ENCODE results near the gene ZNF57. TPM values are rescaled to one million over a fixed set of nuclear protein-coding genes. Genes with fewer than 3 reads are reported as not detected.

ZNF57 gene
- total and polyA plus RNA-seq, 2 of the 13 experiments (the other 11 are each of a cell fraction or from before 2014, with no cell fraction given) = 6.6 to 17.5 TPM

DNA sequence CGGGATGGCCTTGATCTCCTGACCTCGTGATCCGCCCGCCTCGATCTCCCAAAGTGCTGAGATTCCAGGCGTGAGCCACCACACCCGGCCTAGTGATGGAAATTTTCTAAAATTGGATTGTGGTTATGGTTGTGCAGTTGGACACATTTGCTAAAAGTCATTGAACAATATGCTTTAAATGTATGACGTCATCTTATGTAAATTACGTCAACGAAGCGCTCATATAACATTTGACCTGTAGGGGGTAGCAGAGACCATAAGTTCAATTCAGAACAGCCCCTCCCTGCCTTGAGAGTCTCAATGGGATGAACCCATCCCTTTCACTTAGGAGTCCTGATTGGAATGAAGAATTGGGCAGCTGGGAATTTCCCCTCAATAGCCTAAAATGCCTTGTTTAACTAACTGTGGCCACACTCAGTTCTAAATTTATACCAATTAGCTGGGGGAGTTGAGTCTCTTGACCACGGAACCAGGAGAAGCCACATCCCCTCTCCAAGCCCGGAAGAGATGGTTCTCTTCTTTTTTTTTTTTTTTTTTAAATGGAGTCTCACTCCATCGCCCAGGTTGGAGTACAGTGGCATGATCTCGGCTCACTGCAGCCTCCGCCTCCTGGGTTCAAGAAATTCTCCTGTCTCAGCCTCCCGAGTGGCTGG, 61.4 kb downstream of the ZNF57 start:
- 0 out of 6 replicates have a peak overlapping the region, but pooled peaks of 1 of the 3 experiments have one; percentile 10 for H3K4me3 ChIP-seq (replicated peaks in 1 of 3; ENCODE audit: insufficient read depth in 1 of 3, low read depth in 2 of 3, low read length in 3 of 3)
- ATAC-seq (peak; percentile 63), DNase-seq (ENCODE audit: low spot score) (peak; percentile 70), FAIRE-seq (peak; percentile 78)
- CTCF ChIA-PET (ENCODE audit: low intra/inter-chr PET ratio, low total read pairs) = interaction anchor here (0.7 to 1.9 kb wide), 9 partner anchors 9 to 249 kb away, joined by 3 to 15 read pairs (median 5); no protein-coding TSS in a partner anchor
- no peak overlapping the region for H3K27ac ChIP-seq (ENCODE audit: extremely low read length, insufficient read depth, low read length)
- no peaks in the 10 kb centered on the region for H4K20me1 ChIP-seq (ENCODE audit: insufficient read depth, low read length)
- no peaks in the 10 kb centered on the region for H3K4me1 ChIP-seq (ENCODE audit: insufficient read depth, low read length)
- no peak overlapping the region for H3K9ac ChIP-seq (ENCODE audit: insufficient read depth, low read depth, low read length)
- in situ Hi-C loops (cut with HindIII; ENCODE audit: extremely low pct_ligation_motif_present, low pct_unique_long_range_greater_than_20kb) (no loop called here), intact Hi-C loops (cut with micrococcal nuclease; ENCODE audit: unreplicated experiment) (loop anchor here (1.0 kb wide), 3 partner anchors 142 to 164 kb away; no protein-coding TSS in a partner anchor)
- peak overlapping the region; percentile 41; the same call in 1 of the 2 replicates for H3K4me2 ChIP-seq (ENCODE audit: low read depth, low read length)
- no peak overlapping the region for H2AFZ ChIP-seq (ENCODE audit: low read length)
- no peaks in the 10 kb centered on the region for H3K9me3 ChIP-seq (ENCODE audit: low read length)
- no peaks in the 10 kb centered on the region for H3K79me2 ChIP-seq (ENCODE audit: insufficient read depth, low read length)
- no peaks in the 10 kb centered on the region for H3K27me3 ChIP-seq (ENCODE audit: control insufficient read depth in 1 of 2, insufficient read depth in 2 of 2, low read length in 2 of 2)
- BruUV-seq (replicated peaks) = no TSS peak
- POLR2A ChIA-PET = interaction anchor here (1.1 to 1.5 kb wide), 2 partner anchors 12 to 147 kb away, joined by 4 read pairs; no protein-coding TSS in a partner anchor
- WGBS (ENCODE audit: low lambda C conversion rate) = 29% methylated on average over 17 of the region's 17 CpGs
- no peaks in the 10 kb centered on the region for H3K36me3 ChIP-seq (replicated peaks in 1 of 2; ENCODE audit: control insufficient read depth in 1 of 2, insufficient read depth in 2 of 2, low read length in 2 of 2)
- TF ChIP-seq POLR2AphosphoS5 (IDR thresholded peaks at IDR 0.05; ENCODE audit: low read depth, low read length) (no peak), SMYD3 (CRISPR knock-in tag; IDR thresholded peaks at IDR 0.05) (0 out of 2 replicates have a peak, but pooled peaks have one; percentile 39), ZNF619 (CRISPR knock-in tag; IDR thresholded peaks at IDR 0.05) (no peak), ZNF563 (CRISPR knock-in tag; IDR thresholded peaks at IDR 0.05) (no peak), MIXL1 (CRISPR knock-in tag; IDR thresholded peaks at IDR 0.05) (0 out of 2 replicates have a peak, but pooled peaks have one; percentile 14), TEAD2 (CRISPR knock-in tag; IDR thresholded peaks at IDR 0.05) (no peak), MXI1 (IDR thresholded peaks at IDR 0.05; ENCODE audit: borderline replicate concordance, low read depth, low read length) (no peak), FOXA3 (CRISPR knock-in tag; IDR thresholded peaks at IDR 0.05) (peak; percentile 29; the same call in 1 of the 2 replicates), RBAK (CRISPR knock-in tag; IDR thresholded peaks at IDR 0.05) (no peak), U2AF1 (optimal IDR thresholded peaks at IDR 0.05; ENCODE audit: low read depth, low read length) (no peak), CEBPG (CRISPR knock-in tag; IDR thresholded peaks at IDR 0.05) (peak; percentile 70), HCFC1 (IDR thresholded peaks at IDR 0.05; ENCODE audit: low read depth, low read length) (no peak), SP4 (CRISPR knock-in tag; IDR thresholded peaks at IDR 0.05) (no peak), ZFAT (CRISPR knock-in tag; conservative IDR thresholded peaks at IDR 0.05) (no peak), ETV5 (CRISPR knock-in tag; IDR thresholded peaks at IDR 0.05; ENCODE audit: borderline replicate concordance) (no peak)
- TF ChIP-seq, protein P1, sequence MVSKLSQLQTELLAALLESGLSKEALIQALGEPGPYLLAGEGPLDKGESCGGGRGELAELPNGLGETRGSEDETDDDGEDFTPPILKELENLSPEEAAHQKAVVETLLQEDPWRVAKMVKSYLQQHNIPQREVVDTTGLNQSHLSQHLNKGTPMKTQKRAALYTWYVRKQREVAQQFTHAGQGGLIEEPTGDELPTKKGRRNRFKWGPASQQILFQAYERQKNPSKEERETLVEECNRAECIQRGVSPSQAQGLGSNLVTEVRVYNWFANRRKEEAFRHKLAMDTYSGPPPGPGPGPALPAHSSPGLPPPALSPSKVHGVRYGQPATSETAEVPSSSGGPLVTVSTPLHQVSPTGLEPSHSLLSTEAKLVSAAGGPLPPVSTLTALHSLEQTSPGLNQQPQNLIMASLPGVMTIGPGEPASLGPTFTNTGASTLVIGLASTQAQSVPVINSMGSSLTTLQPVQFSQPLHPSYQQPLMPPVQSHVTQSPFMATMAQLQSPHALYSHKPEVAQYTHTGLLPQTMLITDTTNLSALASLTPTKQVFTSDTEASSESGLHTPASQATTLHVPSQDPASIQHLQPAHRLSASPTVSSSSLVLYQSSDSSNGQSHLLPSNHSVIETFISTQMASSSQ (IDR thresholded peaks at IDR 0.05; ENCODE audit: low read depth) = no peak
- TF ChIP-seq, protein P1 (CRISPR knock-in tag; IDR thresholded peaks at IDR 0.05; ENCODE audit: borderline replicate concordance) = no peak
- TF ChIP-seq, protein P2, sequence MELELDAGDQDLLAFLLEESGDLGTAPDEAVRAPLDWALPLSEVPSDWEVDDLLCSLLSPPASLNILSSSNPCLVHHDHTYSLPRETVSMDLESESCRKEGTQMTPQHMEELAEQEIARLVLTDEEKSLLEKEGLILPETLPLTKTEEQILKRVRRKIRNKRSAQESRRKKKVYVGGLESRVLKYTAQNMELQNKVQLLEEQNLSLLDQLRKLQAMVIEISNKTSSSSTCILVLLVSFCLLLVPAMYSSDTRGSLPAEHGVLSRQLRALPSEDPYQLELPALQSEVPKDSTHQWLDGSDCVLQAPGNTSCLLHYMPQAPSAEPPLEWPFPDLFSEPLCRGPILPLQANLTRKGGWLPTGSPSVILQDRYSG (CRISPR knock-in tag; IDR thresholded peaks at IDR 0.05) = no peak
- TF ChIP-seq, protein P3, sequence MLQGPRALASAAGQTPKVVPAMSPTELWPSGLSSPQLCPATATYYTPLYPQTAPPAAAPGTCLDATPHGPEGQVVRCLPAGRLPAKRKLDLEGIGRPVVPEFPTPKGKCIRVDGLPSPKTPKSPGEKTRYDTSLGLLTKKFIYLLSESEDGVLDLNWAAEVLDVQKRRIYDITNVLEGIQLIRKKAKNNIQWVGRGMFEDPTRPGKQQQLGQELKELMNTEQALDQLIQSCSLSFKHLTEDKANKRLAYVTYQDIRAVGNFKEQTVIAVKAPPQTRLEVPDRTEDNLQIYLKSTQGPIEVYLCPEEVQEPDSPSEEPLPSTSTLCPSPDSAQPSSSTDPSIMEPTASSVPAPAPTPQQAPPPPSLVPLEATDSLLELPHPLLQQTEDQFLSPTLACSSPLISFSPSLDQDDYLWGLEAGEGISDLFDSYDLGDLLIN (CRISPR knock-in tag; IDR thresholded peaks at IDR 0.05; ENCODE audit: borderline replicate concordance) = no peak
